Epithelial cell of prostate (primary cell): ENCODE data around the gene OSBPL7.
A peak's percentile ranks its signal among the peaks of the same experiment; 100 is the strongest.

ENCODE experiments used
- DNase-seq: peaks from one replicate; pipeline ENCODE4 v3.0.0-alpha.2; 2011; ENCODE audit warnings: low read depth, low spot score
- H3K27ac ChIP-seq: fragments of 450-650 bp; 2 replicates; pipeline ENCODE4 v1.5.1; 2017; ENCODE audit warnings: mild to moderate bottlenecking

The OSBPL7 gene, protein sequence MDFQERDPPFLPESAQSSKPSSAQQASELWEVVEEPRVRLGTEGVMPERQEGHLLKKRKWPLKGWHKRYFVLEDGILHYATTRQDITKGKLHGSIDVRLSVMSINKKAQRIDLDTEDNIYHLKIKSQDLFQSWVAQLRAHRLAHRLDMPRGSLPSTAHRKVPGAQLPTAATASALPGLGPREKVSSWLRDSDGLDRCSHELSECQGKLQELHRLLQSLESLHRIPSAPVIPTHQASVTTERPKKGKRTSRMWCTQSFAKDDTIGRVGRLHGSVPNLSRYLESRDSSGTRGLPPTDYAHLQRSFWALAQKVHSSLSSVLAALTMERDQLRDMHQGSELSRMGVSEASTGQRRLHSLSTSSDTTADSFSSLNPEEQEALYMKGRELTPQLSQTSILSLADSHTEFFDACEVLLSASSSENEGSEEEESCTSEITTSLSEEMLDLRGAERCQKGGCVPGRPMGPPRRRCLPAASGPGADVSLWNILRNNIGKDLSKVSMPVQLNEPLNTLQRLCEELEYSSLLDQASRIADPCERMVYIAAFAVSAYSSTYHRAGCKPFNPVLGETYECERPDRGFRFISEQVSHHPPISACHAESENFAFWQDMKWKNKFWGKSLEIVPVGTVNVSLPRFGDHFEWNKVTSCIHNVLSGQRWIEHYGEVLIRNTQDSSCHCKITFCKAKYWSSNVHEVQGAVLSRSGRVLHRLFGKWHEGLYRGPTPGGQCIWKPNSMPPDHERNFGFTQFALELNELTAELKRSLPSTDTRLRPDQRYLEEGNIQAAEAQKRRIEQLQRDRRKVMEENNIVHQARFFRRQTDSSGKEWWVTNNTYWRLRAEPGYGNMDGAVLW

GRCh38 chr17:47821424-47822391 lies at the start of gene OSBPL7:
TSS of gene OSBPL7 (minus strand) at chr17:47821794. CDS start at chr17:47820278, 1,516 bp downstream.
- H3K27ac ChIP-seq, result no peak within 1 kb of the TSS
- DNase-seq, result no peak

DNA sequence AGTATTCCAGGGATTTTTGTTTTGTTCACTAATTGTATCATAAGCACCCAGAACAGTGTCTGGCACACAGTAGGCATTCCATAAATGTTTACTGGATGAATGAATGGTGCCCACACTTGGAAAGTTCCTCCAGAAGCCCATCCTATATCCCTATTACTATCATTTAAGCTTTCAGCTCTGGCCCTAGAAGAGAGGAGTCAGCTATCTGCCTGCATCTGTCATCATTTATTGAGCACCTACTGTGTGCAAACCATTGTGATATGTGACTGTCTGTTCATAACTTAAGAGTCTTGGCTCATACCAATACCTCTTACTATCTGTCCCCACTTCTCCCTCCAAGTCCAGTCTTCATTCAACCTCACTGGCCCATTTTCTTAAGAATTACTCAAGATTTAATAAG lies 49.5 kb upstream of the OSBPL7 start:
- no peak overlapping the region for H3K27ac ChIP-seq
- no peak for DNase-seq

- DNase-seq, result no peak
- H3K27ac ChIP-seq, result no peak overlapping the region
Measured at GRCh38 chr17:47870056-47870455, 48.5 kb upstream of the OSBPL7 start.

GRCh38 chr17:47869114-47869513 lies 47.5 kb upstream of the OSBPL7 start:
- DNase-seq, result no peak
- no peak overlapping the region for H3K27ac ChIP-seq

DNA sequence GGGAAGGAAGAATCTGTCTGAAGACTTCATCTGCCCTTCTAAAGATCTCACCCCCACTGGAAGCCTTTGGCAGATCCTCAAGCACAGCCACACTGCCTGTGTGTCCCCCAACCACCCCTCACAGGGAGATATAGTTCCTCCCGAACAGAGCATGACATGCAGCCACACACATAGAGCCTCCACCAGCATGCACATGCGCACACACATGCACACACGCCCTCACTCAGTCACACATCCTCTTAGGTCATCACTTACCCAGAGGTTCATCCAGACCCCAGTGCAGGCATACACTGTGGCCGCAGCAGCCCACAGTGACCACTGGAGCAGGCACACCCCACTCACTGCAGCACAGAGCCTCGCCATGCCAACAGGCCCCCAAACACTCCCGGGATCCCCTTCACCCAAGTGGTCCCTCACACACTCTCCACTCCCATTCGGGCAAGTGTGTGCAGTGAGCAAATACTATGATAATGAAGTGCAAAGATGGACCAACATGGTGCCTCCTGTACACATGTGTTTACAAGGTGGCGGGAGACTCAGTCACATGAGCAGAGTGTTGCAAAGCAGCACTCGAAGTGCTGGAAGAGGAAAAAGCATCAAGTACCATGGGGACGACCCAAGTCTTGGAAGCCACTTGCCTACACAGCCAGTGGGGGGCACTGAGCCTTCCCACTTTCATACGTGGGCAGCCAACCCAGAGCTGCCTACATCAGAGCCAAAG lies 46.4 kb upstream of the OSBPL7 start:
- no peak overlapping the region for H3K27ac ChIP-seq

DNA sequence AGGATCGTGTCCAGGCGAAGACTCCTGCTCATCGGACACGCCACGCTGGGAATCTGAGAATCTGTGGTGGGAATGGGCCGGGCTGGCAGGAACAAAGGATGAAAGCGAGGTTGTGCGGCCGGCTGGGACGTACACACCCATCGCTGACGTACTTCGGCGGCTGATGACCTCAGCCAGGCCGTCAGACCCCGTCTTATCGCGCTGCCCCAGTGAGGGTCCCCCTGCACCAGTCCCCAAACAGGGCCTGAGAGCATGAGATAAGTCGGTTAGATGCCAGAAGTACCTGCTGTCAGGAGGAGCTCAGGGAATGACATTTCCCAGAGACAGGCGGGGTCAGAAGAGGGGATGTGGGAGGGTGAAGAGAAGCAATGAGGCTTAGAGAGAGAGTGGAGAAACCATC lies 45.3 kb upstream of the OSBPL7 start:
- no peak for DNase-seq
- H3K27ac ChIP-seq, result peak overlapping the region; percentile 17

More for the DNA sequence above, 46.4 kb upstream of the OSBPL7 start:
- DNase-seq, result no peak

DNA sequence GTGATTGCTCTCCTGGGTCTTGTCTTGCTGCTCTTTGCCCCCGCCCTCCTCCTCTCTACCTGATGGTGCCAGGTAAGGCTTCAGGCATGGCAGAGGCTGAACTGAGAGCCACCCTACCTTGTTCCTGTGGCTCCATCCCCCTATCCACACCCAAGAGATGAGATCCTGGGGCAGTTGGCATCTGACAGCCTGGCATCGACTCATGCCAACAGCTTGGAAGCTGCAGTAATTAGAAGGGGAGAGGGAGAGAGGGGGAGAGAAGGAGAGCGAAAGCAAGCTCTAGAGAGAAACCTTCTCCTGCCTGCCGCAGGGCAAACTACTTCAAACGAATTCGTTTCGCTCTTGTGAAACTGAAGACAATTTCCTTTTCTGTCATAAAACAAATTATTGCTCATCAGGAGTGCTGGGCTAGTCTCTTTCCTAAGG lies 43.2 kb upstream of the OSBPL7 start:
- peak; percentile 82 for DNase-seq
- H3K27ac ChIP-seq, result peak overlapping the region; percentile 97

- DNase-seq, result peak; percentile 63
- H3K27ac ChIP-seq, result peak overlapping the region; percentile 97
Measured at GRCh38 chr17:47862621-47863440, 41.2 kb upstream of the OSBPL7 start.

DNA sequence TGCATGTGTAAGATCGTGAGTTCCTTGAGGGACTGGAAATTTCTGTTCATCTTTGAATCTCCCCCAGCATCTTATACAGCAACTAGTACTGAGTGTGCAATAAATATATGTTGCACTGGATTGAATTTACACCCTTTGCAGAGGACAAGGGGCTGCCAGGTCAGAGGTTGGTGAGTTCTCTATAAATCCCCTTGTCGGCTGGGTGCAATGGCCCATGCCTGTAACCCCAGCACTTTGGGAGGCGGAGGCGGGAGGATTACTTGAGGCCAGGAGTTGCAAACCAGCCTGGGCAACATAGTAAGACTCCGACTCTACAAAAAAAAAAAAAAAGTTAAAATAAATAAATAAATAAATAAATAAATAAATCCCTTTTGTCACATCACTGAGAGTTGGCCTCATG lies 38.8 kb upstream of the OSBPL7 start:
- no peak for DNase-seq
- no peak overlapping the region for H3K27ac ChIP-seq

DNA sequence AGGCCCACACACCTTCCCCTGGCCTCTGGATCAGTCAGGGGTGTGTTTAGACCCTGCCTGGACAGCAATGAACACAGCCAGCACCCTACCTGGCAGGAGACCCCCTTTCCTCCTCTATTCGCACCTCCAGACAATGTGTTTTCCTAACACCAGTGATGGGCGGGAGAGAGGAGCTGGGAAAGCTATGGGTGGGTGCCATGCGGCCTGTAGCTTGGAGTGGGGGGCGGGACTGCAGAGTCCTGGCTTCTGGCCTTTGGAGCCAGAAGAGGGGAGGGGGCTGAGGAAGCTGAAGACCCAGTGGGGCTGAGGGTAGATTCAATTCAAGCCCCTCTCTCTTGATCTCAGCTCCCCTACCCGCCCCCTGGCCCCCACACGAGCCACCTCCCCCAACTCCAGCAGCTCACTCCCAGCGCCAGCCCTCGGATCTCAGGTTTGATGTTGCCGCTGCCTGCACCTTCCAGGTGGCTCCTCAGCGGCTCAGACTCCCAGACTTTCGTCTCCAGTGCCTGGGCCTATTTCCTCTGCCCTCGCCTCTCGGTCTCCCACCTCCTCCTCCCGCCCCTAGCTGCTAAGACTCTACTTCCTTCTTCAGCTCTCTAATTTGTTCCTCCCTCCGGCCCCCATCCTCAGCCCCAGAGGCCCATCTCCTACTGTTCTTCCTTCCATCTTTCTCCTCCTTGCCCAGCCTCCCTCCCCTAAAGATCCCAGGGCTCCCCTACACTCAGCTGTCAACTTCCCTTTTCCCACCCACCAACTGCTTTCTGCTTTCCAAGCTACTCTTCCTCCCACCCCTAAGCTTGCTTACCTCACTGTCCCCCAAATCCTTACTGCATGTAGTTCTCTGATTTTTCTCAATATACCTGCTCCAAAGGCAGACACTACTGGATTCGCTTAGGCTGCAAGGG lies 36.2 kb upstream of the OSBPL7 start:
- DNase-seq, result no peak

DNA sequence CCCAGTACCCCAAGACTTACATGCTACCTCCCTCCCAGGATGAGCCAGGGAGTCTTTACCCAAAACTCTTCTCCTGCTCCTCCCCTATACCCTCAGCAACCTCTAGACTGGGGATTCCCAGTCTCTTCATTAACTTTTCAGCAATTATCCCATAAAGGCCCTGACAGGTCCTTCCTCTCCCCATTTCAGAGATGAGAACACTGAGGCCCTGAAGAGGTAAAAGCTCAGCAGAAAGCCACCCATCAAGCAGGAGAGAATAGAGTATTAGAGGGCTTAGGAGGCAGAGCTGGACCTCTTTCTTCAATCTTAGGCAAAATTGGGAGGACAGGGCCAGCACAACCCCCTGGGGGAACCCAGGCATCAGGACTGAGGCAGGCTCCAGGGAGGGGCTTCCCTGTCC lies 35.2 kb upstream of the OSBPL7 start:
- DNase-seq, result no peak
- H3K27ac ChIP-seq, result no peak overlapping the region

More for the DNA sequence above, 36.2 kb upstream of the OSBPL7 start:
- no peak overlapping the region for H3K27ac ChIP-seq

- H3K27ac ChIP-seq, result no peak overlapping the region
- DNase-seq, result no peak
Measured at GRCh38 chr17:47855737-47856136, 34.1 kb upstream of the OSBPL7 start.

GRCh38 chr17:47853616-47854015 lies 32.0 kb upstream of the OSBPL7 start:
- no peak for DNase-seq

GRCh38 chr17:47852113-47852949 lies 30.7 kb upstream of the OSBPL7 start:
- DNase-seq, result no peak

More at GRCh38 chr17:47853616-47854015, 32.0 kb upstream of the OSBPL7 start:
- no peak overlapping the region for H3K27ac ChIP-seq

DNA sequence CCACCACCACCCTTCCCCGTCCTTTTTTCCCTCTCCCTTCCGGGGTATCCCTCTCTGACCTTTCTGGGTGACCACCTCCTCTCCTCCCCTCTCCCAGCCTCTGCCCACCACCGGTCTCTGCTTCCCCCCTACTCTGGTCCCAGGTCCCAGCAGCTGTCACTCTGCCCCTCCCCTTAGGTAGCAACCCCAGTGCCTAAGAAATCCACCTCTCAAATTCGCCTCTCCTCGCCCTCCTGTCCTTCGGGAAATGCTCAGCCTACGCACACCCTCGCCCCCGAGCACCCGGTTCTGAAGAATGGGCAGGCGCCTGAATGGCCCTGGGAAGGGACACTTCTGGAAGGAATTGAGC lies 30.1 kb upstream of the OSBPL7 start:
- no peak overlapping the region for H3K27ac ChIP-seq
- no peak for DNase-seq

More at GRCh38 chr17:47852113-47852949, 30.7 kb upstream of the OSBPL7 start:
- no peak overlapping the region for H3K27ac ChIP-seq

GRCh38 chr17:47850692-47851573 lies 29.3 kb upstream of the OSBPL7 start, which contains the start of gene SP6:
TSS of gene SP6 (minus strand) at chr17:47851163. CDS start at chr17:47848429, 2,734 bp downstream.
- peak within 1 kb of the TSS; percentile 71 for H3K27ac ChIP-seq
- DNase-seq, result peak; percentile 50
